WTC11 (cell line): Measurements from ENCODE around the gene BBS1. TPM values are rescaled to one million over a fixed set of nuclear protein-coding genes. Genes with fewer than 3 reads are reported as not detected.
A peak's percentile ranks its signal among the peaks of the same experiment; 100 is the strongest.

Source experiments
- ATAC-seq: fragments of 200-7000 bp; cut with Tn5 transposase; 2 replicates; pipeline ENCODE4 v1.10.0; 2021; ENCODE audit warnings: mild to moderate bottlenecking, moderate library complexity
- CTCF ChIA-PET: fragments of 300-600 bp; sonication (Branson Sonifier 250); formaldehyde crosslinking; loops from one replicate; lab custom pipeline; 2021; ENCODE audit warnings: antibody characterized with exemption; lab: Charles Lee
- POLR2A ChIA-PET: fragments of 350-600 bp; sonication (Branson Sonifier 250); formaldehyde crosslinking; loops from one replicate; lab custom pipeline; 2021; ENCODE audit warnings: antibody characterized with exemption; lab: Charles Lee
- DNase-seq: peaks from one replicate; pipeline ENCODE4 v3.0.0; 2021; ENCODE audit warnings: low spot score
- H3K27ac Mint-ChIP-seq: 2 replicates; pipeline ENCODE4 v1.8.0; 2021; ENCODE audit warnings: mixed read lengths
- H3K27me3 Mint-ChIP-seq: 2 replicates; pipeline ENCODE4 v1.8.0; 2021; ENCODE audit warnings: low read depth, mild to moderate bottlenecking, moderate library complexity, mixed read lengths
- H3K36me3 Mint-ChIP-seq: 2 replicates; pipeline ENCODE4 v1.8.0; 2021; ENCODE audit warnings: mixed read lengths
- H3K4me1 Mint-ChIP-seq: 2 replicates; pipeline ENCODE4 v1.8.0; 2022; ENCODE audit warnings: mixed read lengths
- H3K4me3 Mint-ChIP-seq: 2 replicates; pipeline ENCODE4 v1.8.0; 2021; ENCODE audit warnings: mild to moderate bottlenecking, moderate library complexity, mixed read lengths
- H3K9me3 Mint-ChIP-seq: 2 replicates; pipeline ENCODE4 v1.8.0; 2021; ENCODE audit warnings: mixed read lengths
- ARID4B ChIP-seq: sonication (generic); formaldehyde crosslinking; IDR thresholded peaks from 2 replicates; pipeline ENCODE4 v1.8.0; 2023; ENCODE audit warnings: missing genetic modification reagents, mild to moderate bottlenecking, borderline replicate concordance
- CBFB ChIP-seq: sonication (generic); formaldehyde crosslinking; IDR thresholded peaks from 2 replicates; pipeline ENCODE4 v1.8.1; 2022; ENCODE audit warnings: mild to moderate bottlenecking, low read depth, missing genetic modification reagents
- EMX1 ChIP-seq: fragments of 250-450 bp; sonication (Bioruptor Pico); IDR thresholded peaks from 2 replicates; pipeline ENCODE4 v1.8.0; 2021; ENCODE audit warnings: mild to moderate bottlenecking
- FOXK1 ChIP-seq: sonication (generic); formaldehyde crosslinking; IDR thresholded peaks from 2 replicates; pipeline ENCODE4 v1.8.0; 2022; ENCODE audit warnings: mild to moderate bottlenecking, moderate library complexity, missing genetic modification reagents
- GABPB1 ChIP-seq: sonication (generic); formaldehyde crosslinking; IDR thresholded peaks from 2 replicates; pipeline ENCODE4 v1.8.1; 2023; ENCODE audit warnings: mild to moderate bottlenecking, missing genetic modification reagents
- GRHL2 ChIP-seq: fragments of 250-450 bp; sonication (Bioruptor Pico); IDR thresholded peaks from 2 replicates; pipeline ENCODE4 v1.8.0; 2022; ENCODE audit warnings: mild to moderate bottlenecking, moderate library complexity; ENCODE audit not compliant: insufficient replicate concordance, severe bottlenecking
- JAZF1 ChIP-seq: fragments of 250-450 bp; sonication (Bioruptor Pico); IDR thresholded peaks from 2 replicates; pipeline ENCODE4 v1.9.0; 2021; ENCODE audit warnings: moderate library complexity, mild to moderate bottlenecking, inconsistent platforms
- MAX ChIP-seq: sonication (generic); formaldehyde crosslinking; IDR thresholded peaks from 2 replicates; pipeline ENCODE4 v1.8.0; 2022; ENCODE audit warnings: mild to moderate bottlenecking, missing genetic modification reagents
- MLX ChIP-seq: sonication (generic); formaldehyde crosslinking; IDR thresholded peaks from 2 replicates; pipeline ENCODE4 v1.8.1; 2023; ENCODE audit warnings: mild to moderate bottlenecking, missing genetic modification reagents, moderate library complexity
- MYBL2 ChIP-seq: sonication (generic); formaldehyde crosslinking; IDR thresholded peaks from 2 replicates; pipeline ENCODE4 v1.8.1; 2023; ENCODE audit warnings: mild to moderate bottlenecking, moderate library complexity, missing genetic modification reagents
- NFYB ChIP-seq: sonication (generic); formaldehyde crosslinking; conservative IDR thresholded peaks from 2 replicates; pipeline ENCODE4 v1.8.0; 2022; ENCODE audit warnings: low read depth, missing genetic modification reagents
- NR3C1 ChIP-seq: sonication (generic); formaldehyde crosslinking; conservative IDR thresholded peaks from 2 replicates; pipeline ENCODE4 v1.8.1; 2023; ENCODE audit warnings: low read depth, mild to moderate bottlenecking, missing genetic modification reagents
- USF1 ChIP-seq: sonication (generic); formaldehyde crosslinking; IDR thresholded peaks from 2 replicates; pipeline ENCODE4 v1.8.0; 2022; ENCODE audit warnings: mild to moderate bottlenecking, missing genetic modification reagents
- USF2 ChIP-seq: sonication (generic); formaldehyde crosslinking; IDR thresholded peaks from 2 replicates; pipeline ENCODE4 v1.8.1; 2023; ENCODE audit warnings: mild to moderate bottlenecking, missing genetic modification reagents, moderate library complexity
- ZBTB21 ChIP-seq: sonication (generic); formaldehyde crosslinking; IDR thresholded peaks from 2 replicates; pipeline ENCODE4 v1.8.1; 2023; ENCODE audit warnings: mild to moderate bottlenecking, missing genetic modification reagents, borderline replicate concordance
- total RNA-seq: library from RNA; stranded (reverse); gene quantifications from 3 replicates; pipeline ENCODE4 v1.2.3, GENCODE V29; 2021

BBS1 gene
- total RNA-seq, 1 experiment from 2014 or later: 26.8 TPM

GRCh38 chr11:66523611-66524010 is 13.2 kb downstream of the BBS1 start:
- no peaks in the 10 kb centered on the region for H3K4me1 Mint-ChIP-seq
- ATAC-seq (no peak), DNase-seq (no peak)
- no peak overlapping the region for H3K4me3 Mint-ChIP-seq
- no peaks in the 10 kb centered on the region for H3K9me3 Mint-ChIP-seq
- POLR2A ChIA-PET: no interaction called here
- peaks cover 28% of the 10 kb centered on the region for H3K36me3 Mint-ChIP-seq
- H3K27me3 Mint-ChIP-seq: no peaks in the 10 kb centered on the region
- H3K27ac Mint-ChIP-seq: no peak overlapping the region
- CTCF ChIA-PET: no interaction called here
- no peak for TF ChIP-seq ARID4B
- TF ChIP-seq JAZF1 (CRISPR knock-in tag): no peak
- no peak for TF ChIP-seq ZBTB21
- TF ChIP-seq GRHL2 (CRISPR knock-in tag): no peak
- TF ChIP-seq USF2 (CRISPR knock-in tag): no peak
- TF ChIP-seq FOXK1: no peak
- TF ChIP-seq MLX: no peak
- no peak for TF ChIP-seq CBFB (CRISPR knock-in tag)
- no peak for TF ChIP-seq MYBL2 (CRISPR knock-in tag)

- ATAC-seq (no peak), DNase-seq (no peak)
- no peak for TF ChIP-seq GABPB1 (CRISPR knock-in tag)
- no peak for TF ChIP-seq NR3C1 (CRISPR knock-in tag)
- no peak for TF ChIP-seq NFYB (CRISPR knock-in tag)
- no peak for TF ChIP-seq MAX
- H3K27me3 Mint-ChIP-seq: no peaks in the 10 kb centered on the region
- no peak overlapping the region for H3K4me3 Mint-ChIP-seq
- peaks cover 3% of the 10 kb centered on the region for H3K4me1 Mint-ChIP-seq
- ChIA-PET POLR2A (no interaction called here), CTCF (no interaction called here)
- peaks cover 25% of the 10 kb centered on the region for H3K36me3 Mint-ChIP-seq
- H3K27ac Mint-ChIP-seq: no peak overlapping the region
- H3K9me3 Mint-ChIP-seq: no peaks in the 10 kb centered on the region
Measured at GRCh38 chr11:66524304-66525040, 14.0 kb downstream of the BBS1 start.

- no peaks in the 10 kb centered on the region for H3K9me3 Mint-ChIP-seq
- H3K27me3 Mint-ChIP-seq: no peaks in the 10 kb centered on the region
- H3K4me1 Mint-ChIP-seq: peaks cover 3% of the 10 kb centered on the region
- ATAC-seq (peak; percentile 80), DNase-seq (peak; percentile 25)
- peak overlapping the region; percentile 86; the same call in 1 of the 2 replicates for H3K27ac Mint-ChIP-seq
- H3K4me3 Mint-ChIP-seq: no peak overlapping the region
- peaks cover 5% of the 10 kb centered on the region; the same call in 1 of the 2 replicates for H3K36me3 Mint-ChIP-seq
- TF ChIP-seq USF1 (peak; percentile 61), EMX1 (no peak), USF2 (CRISPR knock-in tag) (peak; percentile 77)
- TF ChIP-seq, all 79 proteins: peak for 2
- ChIA-PET CTCF (interaction anchor here (1.4 kb wide), 1 partner anchor 149 kb away, joined by 6 read pairs; no protein-coding TSS in a partner anchor), POLR2A (no interaction called here)
Measured at GRCh38 chr11:66529069-66529468, 18.6 kb downstream of the BBS1 start.
